Measurements from ENCODE around the gene GRID1. TPM values are rescaled to one million over a fixed set of nuclear protein-coding genes. Genes with fewer than 3 reads are reported as not detected.

Gene GRID1
- total RNA-seq, 1 experiment from 2014 or later = 0.17 TPM

DNA sequence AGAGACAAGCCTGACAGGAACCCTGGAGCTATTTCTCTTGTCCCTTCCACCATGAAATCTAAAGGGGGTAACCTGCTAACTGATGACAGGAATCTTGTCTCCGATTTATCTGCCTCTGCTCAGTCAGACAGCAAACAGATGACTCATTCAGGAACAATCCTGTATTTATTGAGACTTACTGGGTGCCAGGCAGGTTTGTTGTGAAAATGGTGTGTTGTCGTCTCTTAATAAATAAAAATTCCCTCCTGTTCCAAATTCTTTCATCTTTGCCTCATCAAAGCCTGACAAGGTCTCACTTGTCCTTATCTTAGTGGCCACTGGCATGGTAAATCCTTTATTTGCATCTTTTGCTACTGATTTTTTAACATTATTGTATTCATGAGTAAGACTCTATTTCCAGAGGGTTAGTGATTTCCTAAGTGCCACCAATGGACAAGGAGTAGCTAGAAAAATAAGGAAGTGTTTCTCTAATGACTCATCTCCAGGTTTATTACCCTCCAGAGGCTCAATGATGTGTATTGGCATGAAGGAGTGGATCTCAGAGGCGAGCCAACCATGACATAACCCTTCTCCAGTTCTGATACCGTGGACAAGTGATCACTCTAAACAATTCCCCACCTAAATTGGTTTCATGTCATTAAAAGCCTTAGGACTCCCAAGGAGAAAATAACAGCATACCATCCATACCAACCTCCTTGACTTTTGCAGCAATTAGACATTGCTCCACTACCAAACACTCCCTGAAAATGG lies 724.0 kb downstream of the GRID1 start:
- in situ Hi-C loops (cut with HindIII; ENCODE audit: low sequenced_read_pairs) = no loop called here
- no peak for DNase-seq (ENCODE audit: low spot score)

DNA sequence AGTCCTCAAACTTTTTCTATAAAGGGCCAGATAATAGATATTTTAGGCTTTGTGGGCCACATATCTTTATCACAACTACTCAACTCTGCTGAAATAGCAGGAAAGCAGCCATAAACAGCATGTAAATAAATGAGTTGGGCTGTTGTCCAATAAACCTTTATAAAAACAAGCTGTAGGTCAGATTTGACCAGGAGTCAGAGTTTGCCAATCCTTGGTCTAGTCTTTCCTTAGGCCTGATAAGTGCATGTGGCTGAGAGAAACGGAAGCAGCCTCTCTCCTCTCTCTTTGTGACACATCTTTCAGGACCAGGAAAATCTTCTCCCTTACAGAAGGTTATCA lies 724.5 kb downstream of the GRID1 start:
- DNase-seq (ENCODE audit: low spot score) = no peak
- in situ Hi-C loops (cut with HindIII; ENCODE audit: low sequenced_read_pairs) = no loop called here

DNA sequence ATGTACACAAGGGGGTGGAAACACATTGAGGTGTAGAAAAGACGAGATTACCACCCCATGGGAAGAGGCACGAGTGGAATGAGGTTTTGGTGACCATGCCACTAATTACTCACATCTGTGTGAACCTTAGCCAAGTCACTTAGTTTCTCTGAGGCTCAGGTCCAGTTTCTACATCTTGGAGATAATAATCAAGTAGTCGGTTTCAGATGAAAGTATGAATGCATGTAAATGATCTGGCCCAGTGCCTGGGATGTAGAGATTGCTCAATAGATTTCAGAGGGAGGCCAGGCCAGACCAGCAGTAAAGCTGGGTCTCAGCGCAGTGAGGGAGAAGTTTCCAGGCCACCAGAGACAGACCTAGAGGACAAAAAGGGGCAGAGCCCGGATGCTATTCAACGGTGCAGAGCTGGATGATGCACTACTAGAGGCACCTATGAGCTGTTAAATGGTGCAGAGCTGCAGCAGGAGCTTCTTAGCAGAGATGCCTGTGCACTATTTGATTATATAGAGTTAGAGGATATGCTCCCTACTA lies 725.1 kb downstream of the GRID1 start:
- in situ Hi-C loops (cut with HindIII; ENCODE audit: low sequenced_read_pairs) = no loop called here
- no peak for DNase-seq (ENCODE audit: low spot score)

DNA sequence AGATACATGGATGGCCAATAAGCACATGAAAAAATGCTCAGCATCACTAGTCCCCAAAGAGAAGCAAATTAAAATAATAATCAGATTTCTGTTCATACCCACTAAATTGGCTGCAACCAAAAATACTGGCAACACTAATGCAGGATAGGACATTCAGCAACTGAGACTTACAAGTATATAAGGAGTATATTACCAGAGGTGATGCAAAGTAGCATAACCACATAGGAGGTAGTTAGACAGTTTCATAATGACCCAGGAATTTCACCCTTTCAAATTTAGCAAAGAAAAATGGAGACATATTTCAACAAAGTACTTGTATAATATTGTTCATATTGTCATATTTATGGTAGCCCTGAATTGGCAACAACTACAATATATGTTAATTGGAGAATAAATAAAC lies 727.8 kb downstream of the GRID1 start:
- no peak for DNase-seq (ENCODE audit: low spot score)
- in situ Hi-C loops (cut with HindIII; ENCODE audit: low sequenced_read_pairs) = no loop called here

DNA sequence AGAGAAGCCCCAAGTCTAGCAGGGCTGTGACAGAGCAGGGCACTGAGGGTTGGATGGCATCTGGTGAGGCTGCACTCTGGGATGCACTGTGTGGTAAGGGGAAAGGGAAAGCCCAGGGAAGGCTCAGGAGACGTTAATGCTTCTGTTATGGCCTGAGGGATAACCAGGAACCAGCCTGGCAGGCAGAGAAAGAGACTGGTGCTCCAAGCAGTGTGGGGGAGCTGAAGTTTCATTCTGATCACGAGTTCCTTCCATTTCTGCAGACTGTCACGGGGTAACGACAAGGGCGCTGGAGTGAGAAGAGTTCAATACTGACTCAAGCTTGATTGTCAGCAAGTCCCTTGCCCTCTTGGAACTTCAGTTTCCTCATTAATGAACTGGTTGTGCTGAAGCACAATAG lies 730.9 kb downstream of the GRID1 start:
- in situ Hi-C loops (cut with HindIII; ENCODE audit: low sequenced_read_pairs) = no loop called here
- no peak for DNase-seq (ENCODE audit: low spot score)

DNA sequence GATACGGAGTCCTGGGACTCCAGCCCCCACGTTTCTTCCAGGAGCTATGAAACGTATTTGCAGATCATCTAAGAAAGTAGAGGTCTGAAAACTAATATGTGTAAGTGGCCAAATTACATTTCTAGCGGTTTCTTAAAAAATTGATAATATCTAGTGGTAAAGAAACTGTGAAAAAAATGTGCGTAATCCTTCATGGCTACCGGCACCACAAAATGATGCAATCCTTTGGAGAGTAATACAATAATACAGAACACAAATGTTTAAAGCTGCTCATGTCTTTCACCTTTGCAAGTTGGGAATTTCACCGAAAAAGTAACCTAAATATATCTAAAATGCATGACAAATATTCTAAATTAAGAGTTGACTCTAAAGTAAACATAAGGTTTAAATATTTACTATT lies 742.1 kb downstream of the GRID1 start:
- no peak for DNase-seq (ENCODE audit: low spot score)
- in situ Hi-C loops (cut with HindIII; ENCODE audit: low sequenced_read_pairs) = no loop called here

DNA sequence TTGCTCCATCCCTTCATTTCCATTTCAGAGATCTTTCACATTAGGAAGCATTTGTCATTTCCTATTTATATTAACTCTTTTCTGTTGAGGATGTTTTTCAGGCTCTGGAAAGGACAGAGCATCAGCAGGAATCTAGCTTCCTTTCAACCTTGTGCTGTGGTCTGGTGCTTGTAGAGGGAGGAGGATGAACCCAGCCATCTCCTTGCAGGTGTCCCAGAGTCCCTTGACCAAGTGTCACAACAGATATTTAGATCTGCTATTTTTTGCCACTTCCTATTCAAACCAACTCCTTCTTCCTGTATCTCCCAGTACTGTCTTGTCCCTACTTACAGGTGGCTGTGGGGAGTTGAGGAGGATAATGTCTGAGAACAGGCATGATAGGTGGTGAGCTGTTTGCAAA lies 742.8 kb downstream of the GRID1 start:
- DNase-seq (ENCODE audit: low spot score) = no peak

DNA sequence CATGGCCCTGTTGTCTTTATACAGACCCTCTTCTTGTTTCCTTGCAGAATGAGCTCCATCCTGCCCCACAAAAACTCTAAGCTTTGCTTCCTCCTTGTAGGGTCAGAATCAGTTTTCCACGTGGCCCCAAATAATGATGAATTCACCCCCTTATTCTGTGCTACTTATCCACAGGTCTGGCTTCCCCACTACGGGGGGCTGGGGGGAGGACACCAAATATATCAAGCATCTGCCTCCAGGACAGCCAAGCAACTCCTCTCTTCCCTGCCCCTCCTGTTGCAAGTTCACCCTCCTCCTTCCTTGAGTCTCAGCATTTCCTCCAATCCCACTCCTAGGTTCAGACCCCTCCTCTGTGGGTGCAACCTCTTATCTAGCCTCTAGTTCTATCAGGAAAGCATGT lies 743.3 kb downstream of the GRID1 start:
- in situ Hi-C loops (cut with HindIII; ENCODE audit: low sequenced_read_pairs) = no loop called here
- DNase-seq (ENCODE audit: low spot score) = no peak

More for the DNA sequence above, 742.8 kb downstream of the GRID1 start:
- in situ Hi-C loops (cut with HindIII; ENCODE audit: low sequenced_read_pairs) = no loop called here

DNA sequence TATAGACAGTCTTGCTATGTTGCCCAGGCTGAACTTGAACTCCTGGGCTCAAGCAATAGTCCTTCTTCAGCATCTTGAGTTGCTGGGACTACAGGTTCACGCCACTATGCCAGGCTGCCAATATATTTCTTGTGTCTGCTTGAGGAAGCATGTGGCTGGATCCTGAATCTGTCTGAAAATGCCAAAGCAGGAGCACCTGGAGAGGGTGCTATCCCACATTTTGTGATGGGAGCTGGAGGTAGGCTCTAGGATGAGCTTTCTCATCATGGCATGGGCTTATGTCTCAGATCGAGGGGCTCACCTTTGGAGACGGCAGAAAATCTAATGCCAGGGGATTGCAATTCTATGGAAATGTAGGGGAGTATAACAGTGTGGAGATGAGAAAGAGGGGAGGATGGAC lies 744.2 kb downstream of the GRID1 start:
- in situ Hi-C loops (cut with HindIII; ENCODE audit: low sequenced_read_pairs) = no loop called here
- no peak for DNase-seq (ENCODE audit: low spot score)

DNA sequence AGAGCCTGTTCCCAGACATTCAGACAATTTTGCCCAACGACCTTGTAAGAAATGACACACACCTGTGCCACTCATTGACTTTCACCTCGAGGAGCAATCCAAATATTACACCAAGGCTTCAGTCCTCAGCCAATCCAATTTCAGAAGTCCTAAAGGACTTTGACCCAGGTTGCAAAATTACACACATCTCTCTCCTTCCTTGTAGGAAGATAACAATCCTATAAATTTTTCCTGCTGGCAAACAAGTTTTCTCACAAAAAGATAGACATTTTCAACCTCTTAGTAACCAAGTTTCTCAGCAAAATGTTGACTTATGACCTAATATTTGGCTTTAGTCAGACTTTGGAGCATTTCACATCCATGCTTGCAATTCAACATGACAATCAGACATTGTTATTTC lies 745.0 kb downstream of the GRID1 start:
- DNase-seq (ENCODE audit: low spot score) = no peak
- in situ Hi-C loops (cut with HindIII; ENCODE audit: low sequenced_read_pairs) = no loop called here

DNA sequence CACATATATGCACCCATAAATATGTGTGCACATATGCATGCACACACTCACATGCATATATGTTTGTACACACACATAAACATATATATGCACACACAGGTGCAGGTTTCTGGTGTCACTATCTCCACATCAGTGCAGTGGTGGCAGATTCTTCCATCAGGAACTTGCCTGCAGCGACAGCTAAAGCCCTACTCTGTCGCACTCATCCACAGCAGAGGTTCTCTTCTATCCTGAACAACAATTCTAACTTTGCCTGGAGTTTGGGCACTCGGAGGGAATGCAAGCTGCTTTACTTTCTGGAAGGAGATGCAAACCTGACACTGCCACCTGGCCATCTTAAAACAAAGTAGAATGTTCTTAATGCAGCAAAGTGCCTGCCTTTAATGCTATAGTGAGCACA lies 745.8 kb downstream of the GRID1 start:
- DNase-seq (ENCODE audit: low spot score) = no peak
- in situ Hi-C loops (cut with HindIII; ENCODE audit: low sequenced_read_pairs) = no loop called here

DNA sequence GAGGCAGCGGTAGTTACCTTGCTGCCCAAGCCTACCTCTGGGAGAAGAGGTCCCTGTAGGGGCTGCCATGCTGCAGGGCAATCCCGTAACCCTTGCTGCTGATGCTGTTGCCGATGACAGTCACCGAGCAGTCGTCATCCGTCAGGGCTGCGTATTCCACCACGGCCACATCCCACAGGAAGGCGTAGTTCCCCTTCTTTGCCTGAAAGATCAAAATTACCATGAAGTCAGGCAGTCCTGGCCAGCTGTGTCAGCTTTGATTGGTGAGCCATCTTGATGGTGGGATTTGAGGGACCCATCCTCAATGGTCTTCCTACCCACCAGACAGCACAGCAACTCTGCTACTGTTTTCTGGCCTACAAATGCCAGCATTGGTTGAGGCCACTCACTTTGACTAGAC lies 746.8 kb downstream of the GRID1 start:
- in situ Hi-C loops (cut with HindIII; ENCODE audit: low sequenced_read_pairs) = no loop called here
- no peak for DNase-seq (ENCODE audit: low spot score)

DNA sequence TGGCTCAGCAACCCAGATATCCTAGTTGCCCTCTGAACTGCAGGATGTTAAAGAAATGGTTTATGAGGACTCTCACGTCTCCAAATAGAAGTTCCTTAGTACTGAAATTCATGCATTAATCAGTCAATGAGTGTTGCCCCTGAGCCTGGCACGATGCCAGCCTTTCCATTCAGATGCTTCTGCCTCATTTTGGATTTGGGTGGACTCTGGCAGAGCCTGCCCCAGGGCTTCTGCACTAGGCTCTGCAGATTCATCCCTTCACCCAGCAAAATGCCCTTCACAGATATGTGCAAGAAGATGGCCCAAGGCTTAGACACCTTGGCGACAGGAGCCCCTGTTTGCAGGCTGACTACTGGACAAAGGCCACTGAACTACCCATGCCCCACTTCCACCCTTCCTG lies 747.8 kb downstream of the GRID1 start:
- no peak for DNase-seq (ENCODE audit: low spot score)
- in situ Hi-C loops (cut with HindIII; ENCODE audit: low sequenced_read_pairs) = no loop called here

DNA sequence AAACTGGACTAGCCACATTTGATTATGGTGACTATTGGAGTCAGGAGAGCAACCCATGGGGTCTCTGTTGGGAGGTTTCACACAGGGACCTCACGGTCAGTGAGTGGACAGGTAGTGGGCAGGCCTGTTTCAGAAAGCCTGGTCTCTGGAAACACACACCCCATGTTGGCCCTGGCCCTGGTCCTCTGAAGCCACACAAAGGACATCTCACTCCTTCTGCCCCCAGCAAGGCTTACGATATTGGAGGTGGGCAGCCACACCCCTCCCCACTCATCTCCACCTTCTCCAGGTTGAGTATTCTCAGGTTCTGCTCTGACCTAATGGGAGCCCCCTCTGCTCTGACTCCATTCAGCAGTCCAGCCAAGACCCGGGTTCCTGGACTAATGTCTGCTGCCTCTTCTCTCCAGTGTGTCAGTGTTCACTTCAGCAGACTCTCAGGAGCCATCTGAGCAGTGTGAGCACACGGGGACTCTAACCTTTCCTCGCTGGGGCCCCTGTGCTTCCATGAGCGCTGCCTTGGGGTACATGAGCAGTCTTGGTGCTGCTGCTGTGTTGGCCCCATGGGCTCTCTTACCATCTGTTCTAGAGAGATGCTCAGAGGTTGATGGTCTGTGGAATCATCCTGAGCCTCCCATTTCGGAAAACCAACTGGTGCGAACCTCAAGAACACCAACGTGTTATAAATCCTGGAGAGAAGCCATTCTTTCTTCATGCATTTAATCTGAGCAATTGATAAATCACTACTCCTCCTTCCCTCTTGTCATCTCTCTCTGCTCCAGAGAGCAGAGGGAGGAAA lies 748.6 kb downstream of the GRID1 start:
- DNase-seq (ENCODE audit: low spot score) = no peak
- in situ Hi-C loops (cut with HindIII; ENCODE audit: low sequenced_read_pairs) = no loop called here

DNA sequence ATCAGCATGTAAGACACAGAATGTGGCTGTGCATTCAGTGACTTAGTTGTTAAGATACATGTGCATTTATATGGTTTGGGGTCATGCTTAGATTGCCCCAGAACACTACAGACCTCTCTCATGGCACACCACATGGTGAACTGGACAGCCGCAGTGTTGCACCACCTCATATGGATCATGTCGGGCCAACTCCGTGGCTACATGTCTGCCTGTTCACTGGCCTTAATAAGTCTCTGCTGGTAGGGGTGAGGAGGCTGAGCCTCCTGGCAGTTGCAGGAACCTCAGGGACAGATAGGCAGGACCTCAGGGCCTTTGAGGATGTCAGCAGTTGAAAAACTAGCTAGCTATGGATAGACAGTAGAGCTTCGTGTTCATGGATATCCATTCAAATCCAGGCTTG lies 751.0 kb downstream of the GRID1 start:
- in situ Hi-C loops (cut with HindIII; ENCODE audit: low sequenced_read_pairs) = no loop called here
- no peak for DNase-seq (ENCODE audit: low spot score)

DNA sequence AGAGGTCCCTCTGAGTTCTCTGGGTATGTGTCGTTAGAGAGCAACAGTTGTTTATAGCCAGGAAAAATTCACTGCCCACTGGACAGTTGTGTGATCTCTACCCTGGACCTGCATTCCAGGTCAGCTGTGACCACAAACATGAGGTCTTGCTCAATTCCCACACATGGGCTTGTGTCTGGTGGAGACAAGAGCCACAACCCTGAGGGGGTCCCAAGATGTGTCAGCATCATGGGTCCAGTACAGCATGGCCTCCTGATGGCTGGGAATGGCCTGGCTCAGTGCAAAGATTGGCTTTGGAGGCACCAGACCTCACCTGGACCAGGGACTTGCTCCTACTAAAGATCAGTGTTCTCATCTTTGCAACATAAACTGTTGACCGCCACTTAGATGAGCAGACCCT lies 751.6 kb downstream of the GRID1 start:
- no peak for DNase-seq (ENCODE audit: low spot score)
- in situ Hi-C loops (cut with HindIII; ENCODE audit: low sequenced_read_pairs) = no loop called here

DNA sequence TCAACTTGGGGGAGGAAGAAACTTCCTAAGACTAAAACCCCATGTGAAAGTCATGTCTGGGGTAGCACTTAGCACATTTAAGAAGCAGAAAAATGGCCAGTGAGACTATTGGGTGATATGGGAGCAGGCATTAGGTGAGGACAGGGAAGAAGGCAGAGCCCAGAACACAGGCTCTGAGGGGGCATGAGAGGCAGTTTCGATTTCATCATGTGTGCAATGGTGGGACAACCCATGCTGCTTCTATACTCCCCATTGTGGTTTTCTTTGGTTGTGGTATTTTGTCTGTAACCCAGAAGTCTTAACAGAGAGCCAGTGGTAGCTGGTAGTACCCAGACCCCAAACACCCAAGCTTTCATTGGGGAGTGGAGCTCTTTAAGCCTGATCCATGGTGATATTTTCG lies 752.0 kb downstream of the GRID1 start:
- in situ Hi-C loops (cut with HindIII; ENCODE audit: low sequenced_read_pairs) = no loop called here
- DNase-seq (ENCODE audit: low spot score) = no peak

DNA sequence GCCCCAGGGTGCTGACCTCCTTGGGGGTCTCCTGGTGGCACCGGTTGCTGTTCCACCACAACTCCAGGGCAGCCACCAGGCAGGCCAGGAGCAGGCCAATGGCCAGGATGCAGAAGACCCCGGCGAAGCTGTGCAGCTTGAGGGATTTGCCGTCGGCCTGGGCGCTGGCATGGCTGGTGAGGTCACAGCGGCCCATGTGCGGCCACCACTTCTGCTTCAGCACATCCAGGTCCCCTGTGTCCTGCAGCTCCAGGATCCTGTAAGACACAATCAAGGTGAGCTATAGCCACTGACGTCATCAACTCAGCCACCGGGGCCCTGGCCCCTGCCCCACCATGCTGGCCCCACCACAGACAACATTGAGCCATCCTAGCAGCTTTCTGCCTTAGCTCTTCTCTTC lies 753.2 kb downstream of the GRID1 start:
- DNase-seq (ENCODE audit: low spot score) = no peak
- in situ Hi-C loops (cut with HindIII; ENCODE audit: low sequenced_read_pairs) = no loop called here

DNA sequence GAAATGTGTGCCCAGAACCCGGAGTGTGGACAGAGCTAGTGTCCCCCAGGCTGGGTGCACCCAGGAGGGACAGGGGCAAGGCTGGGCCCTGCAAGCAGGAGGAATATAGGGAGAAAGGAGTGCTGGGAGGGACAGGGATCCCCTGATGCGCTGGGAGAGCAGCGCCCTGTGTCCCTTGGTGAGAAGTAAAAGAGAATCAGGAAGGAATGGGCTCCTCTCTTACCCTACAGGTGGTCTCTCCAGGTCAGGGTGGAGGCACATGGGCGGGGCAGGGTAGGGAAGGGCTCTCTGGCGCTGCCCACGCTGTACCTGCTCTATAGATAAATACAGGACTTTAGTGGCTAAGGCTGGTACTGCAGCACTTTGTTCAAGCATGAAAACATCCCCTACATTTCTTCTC lies 753.8 kb downstream of the GRID1 start:
- in situ Hi-C loops (cut with HindIII; ENCODE audit: low sequenced_read_pairs) = no loop called here
- no peak for DNase-seq (ENCODE audit: low spot score)

DNA sequence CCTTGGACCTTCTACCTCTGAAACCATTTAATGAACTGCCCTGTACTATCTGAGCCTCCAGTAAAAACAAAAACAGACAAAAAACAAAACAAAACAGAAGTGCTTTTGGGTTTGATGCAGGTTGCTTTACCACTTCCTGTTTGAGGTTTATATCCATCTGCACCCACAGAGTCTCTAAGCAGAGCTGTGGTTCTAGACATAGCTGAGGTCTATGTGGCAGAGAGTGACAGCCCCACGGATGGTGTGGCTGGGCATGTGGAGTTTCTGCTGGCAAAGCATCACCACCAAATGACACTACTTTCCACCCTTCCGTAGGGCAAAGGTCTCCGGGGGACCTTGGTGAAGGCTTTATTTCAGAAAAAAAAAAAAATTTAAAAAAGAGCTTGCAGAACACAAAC lies 754.2 kb downstream of the GRID1 start:
- in situ Hi-C loops (cut with HindIII; ENCODE audit: low sequenced_read_pairs) = no loop called here
- no peak for DNase-seq (ENCODE audit: low spot score)

Data from G401 (cell line).